NCI-H2107 (cell line): ENCODE results near the gene CREM.
"Not testable (repeated sequence)": the region's sequence is repeated elsewhere in the genome, so short reads cannot be mapped to it uniquely, and the experiment has no call there.

Source experiments
- DNase-seq: peaks from one replicate; lab custom pipeline; 2025; lab: John Stamatoyannopoulos, UW

CREM gene

DNA sequence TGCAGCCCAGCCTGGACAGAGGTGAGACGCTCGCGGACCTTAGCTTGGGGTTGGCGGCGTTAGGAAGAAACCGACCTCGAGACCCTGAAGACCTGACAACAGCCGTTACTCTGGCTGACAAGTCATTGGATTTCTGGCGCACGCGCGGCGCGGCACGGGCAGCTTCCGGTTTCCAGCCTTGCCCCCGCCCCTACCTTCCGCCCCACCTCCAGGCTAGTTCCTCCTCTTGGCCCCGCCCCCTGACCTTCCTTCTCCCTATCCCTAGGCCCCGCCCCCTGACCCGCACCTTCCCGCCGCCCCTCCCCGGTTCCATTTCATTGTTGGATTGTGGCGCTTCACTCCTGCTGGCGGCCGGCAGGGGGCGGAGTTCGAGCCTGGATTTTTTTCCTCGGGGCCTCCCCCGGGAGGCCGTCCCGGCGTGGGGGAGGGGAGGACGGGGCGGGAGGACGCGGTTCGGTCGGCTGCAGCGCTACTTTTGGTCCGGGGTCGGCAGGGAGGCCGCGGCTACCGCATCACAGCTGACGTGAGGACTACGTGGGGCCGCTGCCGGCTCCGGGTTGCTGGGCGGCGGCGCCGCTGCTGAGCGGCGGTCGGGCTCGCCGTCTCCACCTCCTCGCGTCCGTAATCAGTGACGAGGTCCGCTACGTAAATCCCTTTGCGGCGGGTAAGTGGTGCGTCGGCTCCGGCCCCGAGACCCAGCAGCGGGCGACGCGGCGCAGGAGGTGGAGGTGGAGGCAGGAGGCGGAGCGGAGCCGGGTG, at the start of gene CREM:
TSS of gene CREM (plus strand) at position 317 of the 759 bp plus-strand sequence. CDS start 10,990 bp downstream, outside the sequence.
- peak; percentile 85 for DNase-seq

DNA sequence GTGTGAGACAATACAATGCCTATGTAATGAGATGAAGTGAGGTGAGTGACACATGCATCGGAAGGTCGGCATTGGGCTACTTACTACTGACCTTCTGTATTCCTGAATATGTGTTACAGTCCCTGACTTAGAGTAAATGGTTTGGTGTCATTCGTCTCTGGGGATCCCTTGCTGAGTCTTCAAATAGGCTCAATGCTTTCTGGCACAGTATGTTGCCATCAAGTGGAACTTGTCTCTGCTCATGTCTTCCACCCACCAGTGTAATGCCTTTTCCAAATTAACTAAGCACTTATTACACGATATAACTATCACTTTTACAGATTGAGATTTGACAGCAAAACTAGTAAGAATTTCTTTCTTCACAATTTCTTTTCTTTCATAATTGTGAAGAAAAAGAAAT, 47.4 kb upstream of the CREM start:
- DNase-seq: no peak

DNA sequence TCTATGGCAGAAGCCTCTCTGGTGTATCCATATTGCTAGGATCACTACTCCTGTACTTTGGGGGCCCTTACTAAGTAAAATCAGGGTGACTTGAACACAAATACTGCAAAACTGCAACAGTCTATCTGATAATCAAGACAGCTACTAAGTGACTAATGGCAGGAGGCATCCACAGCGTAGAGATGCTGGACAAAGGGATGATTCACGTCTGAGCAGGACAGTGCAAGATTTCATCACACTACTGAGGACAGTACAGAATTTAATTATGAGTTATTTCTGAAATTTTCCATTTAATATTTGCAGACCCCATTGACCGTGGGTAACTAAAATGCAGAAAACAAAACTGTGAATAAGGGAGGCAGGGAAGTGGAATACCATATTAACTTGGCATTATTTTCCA, 46.9 kb upstream of the CREM start:
- DNase-seq: no peak

DNA sequence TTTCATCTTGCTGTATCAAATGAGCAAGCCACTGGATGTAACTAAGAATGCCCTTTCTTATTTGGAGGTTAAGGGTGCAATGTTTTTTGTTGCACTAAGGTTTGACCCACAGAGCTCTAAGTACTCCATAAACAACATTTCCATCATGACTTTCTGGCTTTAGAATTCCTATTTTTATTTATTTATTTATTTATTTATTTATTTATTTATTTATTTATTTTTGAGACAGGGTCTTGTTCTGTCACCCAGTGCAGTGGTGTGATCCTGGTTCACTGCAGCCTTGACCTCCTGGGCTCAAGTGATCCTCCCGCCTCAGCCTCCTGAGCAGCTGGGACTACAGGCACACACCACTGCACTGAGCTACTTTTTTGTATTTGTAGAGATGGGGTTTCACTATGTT, 46.4 kb upstream of the CREM start:
- DNase-seq: not testable (repeated sequence)

DNA sequence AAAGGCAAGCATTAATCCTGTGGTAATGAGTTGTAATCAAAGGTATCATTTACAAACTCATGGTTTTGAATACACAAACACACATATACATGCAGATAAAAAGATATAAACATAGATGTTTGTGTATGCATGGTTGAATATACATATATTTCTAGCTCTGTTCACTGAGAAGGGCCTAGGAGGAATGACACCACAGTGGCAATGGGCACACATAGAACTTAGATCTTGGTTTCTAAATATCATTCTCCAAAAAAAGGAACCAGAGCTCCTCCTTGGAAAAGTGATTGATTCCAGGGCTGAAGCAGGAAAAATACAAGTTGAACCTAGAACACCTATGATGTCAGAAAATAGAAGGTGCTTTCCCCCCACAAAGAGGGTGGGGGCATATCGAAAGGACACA, 43.4 kb upstream of the CREM start:
- no peak for DNase-seq

DNA sequence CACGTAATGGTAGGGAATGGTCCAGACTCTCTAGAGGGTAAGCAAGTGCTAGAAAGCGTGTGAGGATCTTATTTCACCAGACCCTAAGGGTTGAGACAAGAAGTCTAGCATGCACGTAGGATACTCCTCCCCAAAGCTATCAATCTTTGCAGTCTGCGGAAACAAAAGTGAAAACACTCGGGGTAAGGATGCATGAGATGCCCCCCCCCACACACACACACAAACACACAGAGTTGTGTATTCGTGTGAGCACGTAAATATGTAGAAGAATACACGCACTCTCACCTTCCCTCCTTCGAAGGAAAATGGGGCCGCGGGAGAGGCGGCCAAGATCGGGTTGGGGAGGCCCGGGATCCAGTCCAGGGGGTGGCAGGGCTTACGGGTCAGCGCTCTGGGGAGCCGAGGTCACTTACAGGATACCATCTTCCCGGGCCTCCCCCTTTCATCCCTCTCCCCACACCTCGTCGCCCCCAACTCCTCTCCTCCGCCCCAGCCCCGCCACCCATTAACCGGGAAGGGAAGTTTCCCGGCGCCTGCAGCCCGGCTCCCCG, 37.0 kb upstream of the CREM start:
- no peak for DNase-seq

DNA sequence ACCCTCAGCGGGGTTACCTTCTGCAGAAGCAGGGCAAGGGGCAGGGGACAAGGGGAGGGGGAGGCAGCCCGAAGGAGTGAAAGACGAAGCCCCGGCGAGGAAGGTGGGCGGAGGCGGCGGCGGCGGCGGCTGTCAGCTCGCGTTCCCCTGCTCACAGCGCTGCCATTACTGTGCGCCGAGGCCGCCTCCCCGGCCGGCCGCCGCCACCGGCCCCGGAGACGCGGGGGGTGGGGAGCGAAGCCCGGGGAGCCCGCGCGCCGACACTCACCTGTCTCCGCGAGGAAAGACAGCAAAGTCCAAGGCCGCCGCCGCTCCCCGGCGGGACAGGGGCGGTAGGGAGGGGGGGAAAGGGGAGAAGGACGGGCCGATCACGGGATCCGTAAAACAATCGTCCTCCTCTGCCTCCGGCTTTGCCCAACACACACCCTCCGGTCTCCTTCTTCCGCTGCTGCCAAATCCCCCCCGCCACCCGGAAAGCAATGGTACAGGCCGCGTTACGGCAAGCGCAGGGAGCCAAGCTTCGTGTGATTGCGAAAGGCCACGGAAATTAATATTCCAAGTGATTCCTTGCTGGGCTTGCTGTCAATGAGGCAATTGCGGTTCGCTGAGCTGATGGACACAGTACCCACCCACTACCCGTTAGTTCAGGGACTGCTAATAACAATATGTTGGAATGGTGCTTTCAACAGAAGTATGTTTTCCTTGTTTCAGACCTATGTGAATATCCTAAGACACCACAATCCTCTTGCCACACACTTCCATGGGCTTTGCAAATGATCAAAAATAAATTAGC, 36.3 kb upstream of the CREM start, which contains the start of gene CUL2:
TSS of gene CUL2 (minus strand) at position 180 of the 793 bp plus-strand sequence. CDS start 19,024 bp downstream, outside the sequence.
- DNase-seq: peak; percentile 64

DNA sequence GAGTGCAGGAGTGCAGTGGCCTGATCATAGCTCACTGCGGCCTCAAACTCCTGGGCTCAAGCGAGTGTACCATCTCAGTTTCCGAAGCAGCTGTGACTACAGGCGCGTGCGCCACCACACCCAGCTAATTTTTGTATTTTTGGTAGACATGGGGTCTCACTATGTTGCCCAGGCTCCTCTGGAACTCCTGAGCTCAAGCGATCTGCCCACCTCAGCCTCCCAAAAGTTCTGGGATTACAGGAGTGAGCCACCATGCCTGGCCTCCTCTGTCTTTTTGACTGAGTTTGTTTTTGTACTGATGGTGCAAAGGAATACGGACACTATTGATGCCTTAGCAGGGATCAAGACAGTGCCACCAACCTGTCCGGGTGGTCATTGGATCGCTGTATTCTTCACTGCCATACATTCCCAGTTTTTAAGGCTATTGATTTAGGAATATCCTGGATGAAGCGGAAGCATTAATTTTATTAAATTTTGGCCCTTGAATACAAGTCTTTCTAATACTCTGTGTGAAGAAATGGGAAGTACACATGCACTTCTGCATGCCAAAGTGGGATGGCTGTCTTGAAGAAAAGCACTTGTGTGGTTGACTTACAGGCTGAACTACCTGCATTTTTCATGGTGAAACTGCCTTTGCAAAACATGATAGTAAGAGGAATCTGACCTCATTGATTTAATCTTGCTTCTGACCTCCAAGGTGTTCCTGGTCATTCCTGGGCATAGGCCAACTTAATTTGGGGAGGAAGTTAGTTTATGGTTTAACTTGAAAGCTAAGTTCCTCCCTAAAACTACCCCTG, 34.5 kb upstream of the CREM start:
- no peak for DNase-seq

DNA sequence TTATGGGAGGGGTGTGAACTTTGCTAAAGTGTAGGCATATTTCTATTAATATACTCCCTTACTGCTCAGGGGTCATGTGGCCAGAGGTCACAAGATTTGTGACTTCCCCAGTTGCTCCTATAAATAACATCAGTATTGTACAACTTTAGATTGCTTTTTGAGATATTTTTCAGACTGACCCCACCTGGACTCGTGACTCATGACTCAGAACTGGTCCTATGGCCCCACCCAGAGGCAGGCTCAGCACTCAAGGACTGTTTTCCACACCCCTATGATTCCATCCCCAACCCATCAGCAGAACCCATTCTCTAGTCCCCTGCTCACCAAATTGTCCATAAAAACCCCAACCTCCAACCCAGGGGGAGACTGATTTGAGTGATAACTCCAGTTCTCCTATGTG, 33.8 kb upstream of the CREM start:
- DNase-seq: no peak

DNA sequence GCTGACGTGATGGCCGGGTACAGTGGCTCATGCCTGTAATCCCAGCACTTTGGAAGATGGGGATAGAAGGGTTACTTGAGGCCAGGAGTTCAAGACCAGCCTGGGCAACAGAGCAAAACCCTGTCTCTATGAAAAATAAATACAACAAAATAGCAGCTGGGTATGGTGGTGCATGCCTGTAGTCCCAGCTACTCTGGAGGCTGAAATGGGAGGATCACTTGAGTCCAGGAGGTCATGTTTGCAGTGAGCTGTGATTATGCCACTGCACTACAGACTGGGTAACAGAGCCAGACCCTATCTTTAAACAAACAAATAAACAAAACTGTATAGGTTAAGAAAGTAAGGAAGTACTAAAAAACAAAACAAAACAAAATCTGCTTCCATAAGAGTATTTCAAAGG, 30.3 kb upstream of the CREM start:
- no peak for DNase-seq

DNA sequence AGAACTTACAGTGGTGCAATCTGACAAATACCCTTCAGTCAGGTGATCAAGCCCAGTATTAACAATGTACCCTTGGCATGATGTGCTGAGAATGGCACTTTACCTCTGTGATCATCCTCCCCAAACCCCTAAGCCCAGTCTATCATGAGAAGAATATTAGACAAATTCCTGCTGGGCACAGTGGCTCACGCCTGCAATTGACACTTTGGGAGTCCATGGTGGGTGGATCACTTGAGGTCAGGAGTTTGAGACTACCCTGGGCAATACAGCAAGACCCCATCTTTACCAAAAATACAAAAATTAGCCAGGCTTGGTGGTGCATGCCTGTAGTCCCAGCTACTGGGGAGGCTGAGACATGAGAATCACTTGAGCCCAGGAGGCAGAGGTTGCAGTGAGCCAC, 29.1 kb upstream of the CREM start:
- DNase-seq: no peak

DNA sequence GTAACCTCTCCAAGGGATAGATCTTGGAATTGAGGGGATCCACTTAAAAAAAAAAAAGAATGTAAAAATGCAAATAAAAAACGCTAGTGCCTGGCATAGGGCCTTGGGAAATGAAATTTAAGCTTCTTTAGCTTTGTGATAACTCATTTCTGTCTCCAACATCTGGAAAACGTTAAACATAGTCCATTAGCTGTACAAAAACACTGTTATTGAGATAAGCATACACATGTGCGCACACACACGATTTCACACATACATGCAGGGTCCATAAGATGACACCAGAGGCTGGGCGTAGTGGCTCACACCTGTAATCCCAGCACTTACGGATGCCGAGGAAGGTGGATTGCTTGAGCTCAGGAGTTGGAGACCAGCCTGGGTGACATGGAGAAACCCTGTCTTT, 22.8 kb upstream of the CREM start:
- no peak for DNase-seq

DNA sequence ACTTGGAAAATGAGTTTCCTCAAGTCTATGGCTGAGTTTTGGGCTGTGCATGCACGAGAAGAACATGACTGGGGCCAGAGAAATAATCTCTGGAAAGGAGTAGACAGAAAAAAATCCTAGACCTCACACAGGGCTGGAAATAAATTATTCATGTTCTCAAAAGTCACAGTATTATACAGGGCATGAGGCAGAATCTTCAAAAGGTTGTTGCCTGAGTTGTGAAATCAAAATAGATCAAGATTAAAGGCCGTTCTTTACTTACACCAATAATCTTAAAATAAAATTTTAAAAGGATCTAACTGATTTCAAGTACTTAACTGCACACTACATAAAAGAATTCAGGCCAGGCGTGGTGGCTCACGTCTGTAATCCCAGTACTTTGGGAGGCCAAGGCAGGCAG, 14.1 kb upstream of the CREM start:
- no peak for DNase-seq

DNA sequence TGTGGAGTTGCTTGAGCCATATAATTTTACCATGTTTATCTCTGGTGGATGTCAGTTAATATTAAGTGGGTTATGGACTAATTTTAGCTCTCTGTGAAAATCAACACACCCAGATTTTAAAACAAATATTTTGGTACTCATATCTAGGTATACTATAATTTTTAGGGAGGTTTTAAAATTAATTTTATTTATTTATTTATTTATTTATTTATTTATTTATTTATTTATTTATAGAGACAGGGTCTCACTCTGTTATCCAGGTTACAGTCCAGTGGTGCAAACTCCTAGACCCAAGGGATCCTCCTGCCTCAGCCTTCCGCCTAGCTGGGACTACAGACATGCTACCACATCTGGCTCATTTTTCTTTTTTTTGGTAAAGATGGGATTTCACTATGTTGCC, 7.3 kb upstream of the CREM start:
- DNase-seq: no peak

DNA sequence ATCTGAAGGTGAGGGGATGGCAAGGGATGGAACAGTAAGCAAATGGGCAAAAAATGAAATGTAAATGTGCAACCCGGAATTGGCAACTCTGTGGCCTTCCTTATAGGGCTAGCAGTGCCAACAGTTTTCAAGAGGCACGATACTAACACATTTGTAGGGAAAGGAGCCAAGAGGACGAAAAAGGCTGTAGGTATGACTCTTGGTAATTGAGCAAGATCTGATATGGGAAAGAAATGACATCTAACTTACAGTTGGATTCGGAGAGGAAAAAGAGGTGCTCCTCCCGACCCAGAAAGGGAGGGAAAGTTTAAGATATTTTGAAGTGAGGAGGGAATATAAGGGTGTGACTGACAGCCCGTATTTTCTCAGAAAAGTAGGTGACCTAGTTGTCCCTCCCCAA, 2.1 kb upstream of the CREM start:
- no peak for DNase-seq

DNA sequence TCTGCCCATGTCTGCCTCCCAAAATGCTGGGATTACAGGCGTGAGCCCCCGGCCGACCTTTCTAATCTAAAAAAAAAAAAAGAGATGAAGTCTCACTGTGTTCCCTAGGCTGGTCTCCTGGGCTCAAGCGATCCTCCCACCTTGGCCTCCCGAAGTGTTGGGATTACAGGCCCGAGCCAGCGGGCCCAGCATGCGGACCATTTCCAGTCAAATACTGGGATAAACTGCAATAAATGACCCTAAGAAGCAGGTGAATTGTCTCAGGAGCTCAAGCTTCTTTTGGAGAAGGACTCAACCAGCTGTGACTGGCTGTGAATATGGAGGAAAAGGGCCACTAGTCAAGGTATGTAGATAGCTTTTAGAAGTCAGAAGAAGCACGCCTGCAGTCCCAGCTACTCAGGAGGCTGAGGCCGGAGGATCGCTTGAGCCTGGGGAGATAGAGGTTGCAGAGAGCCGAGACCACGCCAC, 550 bp upstream of the CREM start:
- no peak for DNase-seq

DNA sequence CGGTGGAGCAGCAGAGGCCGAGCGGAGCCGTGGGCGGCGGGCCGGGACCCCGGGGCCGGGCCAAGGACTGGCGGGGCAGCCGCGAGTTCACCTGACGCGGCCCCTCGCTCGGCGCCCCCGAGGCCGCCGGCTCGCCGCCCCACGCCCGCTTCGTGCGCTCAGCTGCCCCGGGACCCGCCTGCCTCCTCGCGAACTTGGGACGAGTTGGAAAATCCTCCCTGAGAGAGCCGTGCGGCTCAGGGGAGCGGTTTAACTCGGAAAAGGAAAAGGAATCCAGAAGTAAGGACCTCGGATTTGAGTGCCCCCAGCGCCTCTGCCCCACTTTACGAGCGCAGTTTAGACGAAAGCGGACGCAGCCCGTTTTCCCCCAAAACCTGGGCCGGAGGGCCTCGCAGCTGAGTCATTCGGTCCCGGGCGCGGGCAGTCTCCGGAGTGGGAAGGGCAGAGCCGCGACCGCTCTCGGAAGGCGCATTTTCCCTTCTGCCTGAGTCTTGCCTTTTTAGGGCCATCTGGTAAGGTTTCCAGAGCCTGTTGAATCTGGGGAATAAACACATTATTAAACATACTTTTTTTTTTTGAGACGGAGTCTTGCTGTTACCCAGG, 744 bp downstream of the CREM start:
- DNase-seq: no peak

DNA sequence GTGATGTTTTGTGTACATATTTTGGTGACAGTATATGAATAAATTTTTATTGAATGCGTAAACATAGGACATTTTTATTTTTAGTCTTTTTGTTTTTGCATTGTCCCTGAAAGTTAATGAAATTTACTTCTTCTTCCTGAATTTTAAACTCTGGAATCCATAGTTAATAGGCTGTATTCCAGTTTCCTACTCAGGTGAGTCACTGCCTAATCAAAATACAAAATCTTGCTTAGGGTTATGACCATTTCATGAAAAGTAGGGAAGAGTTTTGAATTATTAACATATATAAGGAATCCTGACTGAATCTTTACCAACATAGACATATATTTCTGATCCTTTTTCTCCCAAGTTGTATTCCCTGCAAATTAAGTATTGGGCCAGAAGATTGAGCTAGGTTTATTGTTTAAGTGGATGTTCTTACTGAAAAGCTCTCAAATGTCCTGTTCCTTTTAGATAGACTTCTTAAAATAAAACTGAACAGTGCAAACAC, 2.6 kb downstream of the CREM start:
- DNase-seq: no peak

DNA sequence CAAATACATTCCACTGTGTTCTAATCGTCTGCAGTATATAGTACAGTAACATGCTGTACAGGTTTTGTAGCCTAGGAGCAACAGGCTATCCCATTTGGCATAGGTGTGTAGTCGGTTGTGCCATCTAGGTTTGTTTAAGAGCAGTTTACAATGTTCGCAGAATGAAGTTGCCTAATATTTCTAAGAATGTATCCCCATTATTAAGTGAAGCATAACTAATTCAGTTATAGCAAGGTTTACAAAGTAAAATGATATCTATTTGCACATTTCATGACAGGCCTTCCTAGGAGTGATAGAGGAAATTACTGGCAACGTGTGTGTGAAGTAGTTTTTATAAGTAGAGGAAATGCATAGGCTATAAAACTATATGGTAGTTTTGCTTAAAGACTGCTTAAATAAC, 4.0 kb downstream of the CREM start:
- no peak for DNase-seq

DNA sequence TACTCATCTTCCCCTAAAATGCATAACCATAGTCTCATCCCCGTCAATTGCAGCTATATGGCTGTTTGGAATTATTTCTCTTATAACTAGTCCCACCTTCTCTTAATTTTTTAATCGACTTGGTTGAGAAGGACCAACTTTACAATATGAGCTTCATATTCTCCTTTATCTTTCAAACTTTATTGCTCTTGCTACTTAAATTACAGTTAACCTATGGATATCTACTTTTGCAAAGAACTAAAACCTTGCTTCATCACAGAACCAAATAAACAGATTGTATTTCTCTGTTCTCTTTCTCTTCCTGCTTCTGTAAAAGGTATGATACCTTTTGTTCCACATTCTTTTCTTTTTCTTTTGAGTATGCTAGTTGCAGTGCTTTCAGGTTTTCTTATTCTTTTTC, 6.1 kb downstream of the CREM start:
- no peak for DNase-seq

DNA sequence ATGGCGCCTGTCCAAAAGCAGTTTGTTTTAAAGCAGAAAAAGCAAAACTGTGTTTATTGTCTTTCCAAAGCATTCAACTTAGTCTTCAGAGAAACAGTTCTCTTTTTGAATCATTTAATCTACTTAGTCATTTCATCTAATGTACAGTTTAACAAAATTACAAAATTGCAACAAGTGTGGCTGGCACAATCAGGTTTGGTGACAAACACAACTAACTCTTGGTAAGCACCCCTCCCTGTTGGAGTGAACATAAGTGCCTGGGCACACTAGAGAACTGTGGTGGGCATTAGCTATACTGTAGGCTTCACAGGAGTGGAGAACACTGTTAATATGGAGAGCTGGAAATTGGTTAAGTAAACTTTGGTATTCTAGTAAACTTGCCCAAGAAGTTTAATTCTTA, 6.9 kb downstream of the CREM start:
- DNase-seq: no peak

DNA sequence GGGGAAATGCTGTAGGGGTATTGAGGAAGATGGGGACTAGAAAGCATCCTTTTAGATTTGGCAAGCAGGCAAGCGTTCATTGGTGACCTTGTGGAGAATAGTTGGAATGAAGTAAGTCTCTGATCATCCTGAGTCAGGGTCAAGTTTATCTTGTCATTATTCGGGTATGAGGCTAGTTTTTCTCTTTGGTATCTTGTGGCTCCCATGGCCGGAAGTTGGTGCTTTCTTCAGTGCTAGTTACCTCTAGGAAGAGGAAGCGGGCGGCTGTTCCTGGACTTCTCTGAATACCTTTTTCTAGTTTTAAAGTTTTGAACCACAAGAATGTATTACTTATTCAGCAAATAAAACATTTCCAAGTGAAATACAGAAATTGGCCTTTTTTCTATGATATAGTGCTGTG, 9.2 kb downstream of the CREM start:
- DNase-seq: no peak
